Glutamatergic neuron (in vitro differentiated cells): ENCODE data around the gene SUOX. TPM values are rescaled to one million over a fixed set of nuclear protein-coding genes. Genes with fewer than 3 reads are reported as not detected.
A peak's percentile ranks its signal among the peaks of the same experiment; 100 is the strongest.
"Not testable (repeated sequence)": the region's sequence is repeated elsewhere in the genome, so short reads cannot be mapped to it uniquely, and the experiment has no call there.

Experiments used
- DNase-seq: peaks from one replicate; pipeline ENCODE4 v3.0.0; 2022
- H3K27ac Mint-ChIP-seq: one replicate; pipeline ENCODE4 v1.8.0; 2020; ENCODE audit warnings: mild to moderate bottlenecking, mixed read lengths, inconsistent platforms; ENCODE audit not compliant: unreplicated experiment
- H3K27me3 Mint-ChIP-seq: one replicate; pipeline ENCODE4 v1.8.0; 2020; ENCODE audit warnings: mild to moderate bottlenecking, moderate library complexity, mixed read lengths, inconsistent platforms; ENCODE audit not compliant: unreplicated experiment
- H3K36me3 Mint-ChIP-seq: one replicate; pipeline ENCODE4 v1.8.0; 2020; ENCODE audit warnings: mild to moderate bottlenecking, mixed read lengths, inconsistent platforms; ENCODE audit not compliant: unreplicated experiment
- H3K4me1 Mint-ChIP-seq: one replicate; pipeline ENCODE4 v1.8.0; 2020; ENCODE audit warnings: mild to moderate bottlenecking, low read depth, mixed read lengths, inconsistent platforms; ENCODE audit not compliant: unreplicated experiment
- H3K4me3 Mint-ChIP-seq: one replicate; pipeline ENCODE4 v1.8.0; 2020; ENCODE audit warnings: mild to moderate bottlenecking, mixed read lengths, inconsistent platforms; ENCODE audit not compliant: unreplicated experiment
- H3K9me3 Mint-ChIP-seq: one replicate; pipeline ENCODE4 v1.8.0; 2020; ENCODE audit warnings: mild to moderate bottlenecking, moderate library complexity, mixed read lengths, inconsistent platforms; ENCODE audit not compliant: unreplicated experiment
- total RNA-seq: library from RNA; stranded (reverse); fragmentation: NEBNext Ultra II Directional; extraction: Animal tissue kit (Norgen Biotek cat#: 25700); gene quantifications from one replicate; pipeline ENCODE4 v1.2.1, GENCODE V29; 2021; ENCODE audit not compliant: unreplicated experiment
- TF ChIP-seq, protein P1 (sequence below): fragments of 200-600 bp; sonication (generic); IDR thresholded peaks from one replicate; pipeline ENCODE4 v1.5.0; 2021; ENCODE audit not compliant: partially characterized antibody, unreplicated experiment

Gene SUOX
- total RNA-seq, 1 donor from 2014 or later, result 23.9 TPM

DNA sequence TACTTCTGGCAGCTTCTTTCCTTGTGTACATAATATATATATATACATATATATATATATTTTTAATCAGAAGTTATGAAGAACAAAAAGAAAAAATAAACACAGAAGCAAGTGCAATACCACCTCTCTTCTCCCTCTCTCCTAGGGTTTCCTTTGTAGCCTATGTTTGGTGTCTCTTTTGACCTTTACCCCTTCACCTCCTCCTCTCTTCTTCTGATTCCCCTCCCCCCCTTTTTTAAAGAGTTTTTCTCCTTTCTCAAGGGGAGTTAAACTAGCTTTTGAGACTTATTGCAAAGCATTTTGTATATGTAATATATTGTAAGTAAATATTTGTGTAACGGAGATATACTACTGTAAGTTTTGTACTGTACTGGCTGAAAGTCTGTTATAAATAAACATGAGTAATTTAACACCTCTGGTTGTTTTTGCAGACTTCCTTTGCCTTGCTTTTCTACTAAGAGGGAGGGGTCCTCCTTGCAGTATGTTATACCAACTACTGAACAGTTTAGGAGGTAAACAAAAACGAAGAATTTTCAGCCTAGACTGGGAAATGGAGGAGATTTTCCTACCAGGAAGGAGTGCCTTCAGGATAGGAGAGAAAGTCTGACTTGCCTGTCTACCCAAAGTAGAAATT is 41.1 kb downstream of the SUOX start:
- Mint-ChIP-seq H3K27ac (no peak overlapping the region), H3K27me3 (peaks cover 5% of the 10 kb centered on the region), H3K9me3 (peaks cover 14% of the 10 kb centered on the region), H3K4me1 (peaks cover 12% of the 10 kb centered on the region), H3K36me3 (peaks cover 4% of the 10 kb centered on the region), H3K4me3 (no peak overlapping the region)
- DNase-seq, result no peak
- TF ChIP-seq, protein P1, sequence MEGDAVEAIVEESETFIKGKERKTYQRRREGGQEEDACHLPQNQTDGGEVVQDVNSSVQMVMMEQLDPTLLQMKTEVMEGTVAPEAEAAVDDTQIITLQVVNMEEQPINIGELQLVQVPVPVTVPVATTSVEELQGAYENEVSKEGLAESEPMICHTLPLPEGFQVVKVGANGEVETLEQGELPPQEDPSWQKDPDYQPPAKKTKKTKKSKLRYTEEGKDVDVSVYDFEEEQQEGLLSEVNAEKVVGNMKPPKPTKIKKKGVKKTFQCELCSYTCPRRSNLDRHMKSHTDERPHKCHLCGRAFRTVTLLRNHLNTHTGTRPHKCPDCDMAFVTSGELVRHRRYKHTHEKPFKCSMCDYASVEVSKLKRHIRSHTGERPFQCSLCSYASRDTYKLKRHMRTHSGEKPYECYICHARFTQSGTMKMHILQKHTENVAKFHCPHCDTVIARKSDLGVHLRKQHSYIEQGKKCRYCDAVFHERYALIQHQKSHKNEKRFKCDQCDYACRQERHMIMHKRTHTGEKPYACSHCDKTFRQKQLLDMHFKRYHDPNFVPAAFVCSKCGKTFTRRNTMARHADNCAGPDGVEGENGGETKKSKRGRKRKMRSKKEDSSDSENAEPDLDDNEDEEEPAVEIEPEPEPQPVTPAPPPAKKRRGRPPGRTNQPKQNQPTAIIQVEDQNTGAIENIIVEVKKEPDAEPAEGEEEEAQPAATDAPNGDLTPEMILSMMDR, result no peak

DNA sequence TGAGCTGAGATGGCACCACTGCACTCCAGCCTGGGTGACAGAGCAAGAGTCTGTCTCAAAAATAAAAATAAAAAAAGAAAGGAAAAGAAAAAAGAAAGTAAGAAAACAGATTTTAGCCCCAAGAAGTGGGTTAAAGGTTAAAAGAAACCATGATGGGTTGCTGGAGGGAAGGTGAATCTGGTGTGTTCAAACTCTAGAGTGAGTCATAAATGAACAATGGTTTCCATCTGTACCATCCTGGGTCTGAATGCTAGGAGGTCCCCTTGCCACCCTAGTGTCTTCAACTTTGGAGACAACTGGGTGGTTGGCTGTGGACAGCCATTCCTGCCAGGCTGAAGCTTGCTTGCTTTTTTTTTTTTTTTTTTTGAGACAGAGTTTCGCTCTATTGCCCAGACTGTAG is 43.1 kb downstream of the SUOX start:
- TF ChIP-seq, protein P1, result no peak
- H3K4me3 Mint-ChIP-seq, result no peak overlapping the region
- peaks cover 14% of the 10 kb centered on the region for H3K9me3 Mint-ChIP-seq
- no peak overlapping the region for H3K27ac Mint-ChIP-seq
- peaks cover 3% of the 10 kb centered on the region for H3K36me3 Mint-ChIP-seq
- no peak for DNase-seq
- peaks cover 15% of the 10 kb centered on the region for H3K4me1 Mint-ChIP-seq
- H3K27me3 Mint-ChIP-seq, result peaks cover 5% of the 10 kb centered on the region

DNA sequence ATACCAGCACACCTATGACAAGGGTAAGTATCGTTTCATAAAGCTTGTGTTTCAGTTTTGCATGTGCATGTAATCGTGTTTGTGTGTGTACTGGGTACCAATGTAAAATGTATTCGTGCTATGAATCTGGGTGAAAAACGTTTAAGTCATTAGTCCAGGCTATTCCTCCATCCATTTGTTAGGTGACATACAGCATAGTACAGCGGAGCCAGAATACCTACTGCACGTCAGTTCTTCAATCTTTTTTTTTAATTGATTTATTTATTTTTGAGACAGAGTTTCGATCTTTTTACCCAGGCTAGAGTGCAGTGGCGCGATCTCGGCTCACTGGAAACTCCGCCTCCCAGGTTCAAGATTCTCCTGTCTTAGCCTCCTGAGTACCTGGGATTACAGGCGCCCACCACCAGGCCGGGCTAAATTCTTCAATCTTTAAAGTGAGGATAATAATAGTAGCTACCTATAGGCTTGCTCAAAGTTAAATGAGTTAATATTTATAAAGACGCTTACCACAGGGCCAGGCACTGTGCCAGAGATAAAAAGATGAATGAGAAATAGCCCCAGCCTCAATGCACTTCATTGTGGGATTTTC is 44.0 kb downstream of the SUOX start:
- Mint-ChIP-seq H3K9me3 (peaks cover 14% of the 10 kb centered on the region), H3K36me3 (no peaks in the 10 kb centered on the region), H3K4me3 (peak overlapping the region; percentile 99), H3K27ac (peak overlapping the region; percentile 87), H3K4me1 (peaks cover 15% of the 10 kb centered on the region), H3K27me3 (peaks cover 5% of the 10 kb centered on the region)
- TF ChIP-seq, protein P1, result peak; percentile 18
- peak; percentile 21 for DNase-seq

DNA sequence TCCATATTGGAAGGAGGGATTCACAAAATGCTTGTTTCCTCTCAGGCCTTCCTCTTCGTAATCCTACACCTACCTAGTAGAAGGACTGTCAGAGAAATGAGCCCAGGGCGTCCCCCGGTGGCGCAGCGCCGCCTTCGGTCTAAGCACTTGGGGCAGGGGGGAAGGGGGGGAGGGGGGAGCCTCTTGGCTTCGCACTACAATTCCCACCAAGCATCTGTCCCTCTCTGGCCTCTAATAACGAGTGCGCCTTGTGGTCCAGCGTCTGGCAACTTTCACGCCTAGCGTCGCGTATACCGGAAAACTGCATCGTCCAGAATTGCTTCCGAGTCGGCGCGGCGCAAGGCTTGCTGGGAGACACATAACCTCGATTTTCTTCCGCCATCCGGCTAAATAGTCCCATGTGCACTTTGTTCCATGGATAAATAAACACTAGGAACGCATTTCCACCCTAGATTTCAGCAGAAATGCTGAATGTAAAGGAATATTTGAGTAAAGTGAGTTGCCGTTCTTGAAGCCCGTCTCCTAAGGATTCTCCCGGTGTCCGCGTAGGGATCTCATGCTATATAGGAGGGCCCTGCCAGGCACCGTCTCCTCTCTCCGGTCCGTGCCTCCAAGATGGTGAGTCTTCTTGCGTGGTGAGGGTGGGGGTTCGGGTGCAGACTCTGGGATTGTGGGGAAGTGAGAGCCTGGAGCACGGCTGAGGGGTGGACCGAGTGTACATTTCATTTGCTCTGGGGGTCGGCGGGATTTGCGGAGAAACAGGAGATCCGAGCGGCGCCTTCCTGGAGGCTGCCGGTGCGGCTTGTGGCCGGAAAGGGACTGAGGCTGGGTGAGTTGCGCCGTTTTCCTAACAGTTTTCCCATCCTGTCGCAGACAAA is 44.7 kb downstream of the SUOX start, which contains the start of gene RPS26:
Gene RPS26 (plus strand): TSS at position 367 of the 878 bp plus-strand sequence. CDS start 249 bp downstream, at position 616.
- Mint-ChIP-seq H3K4me3 (peak within 1 kb of the TSS; percentile 99), H3K4me1 (peaks cover 17% of the 10 kb centered on the region), H3K27me3 (peaks cover 5% of the 10 kb centered on the region), H3K36me3 (no peaks in the 10 kb centered on the region), H3K9me3 (peaks cover 14% of the 10 kb centered on the region), H3K27ac (peak within 1 kb of the TSS; percentile 99)
- peak; percentile 90 for DNase-seq
- TF ChIP-seq, protein P1, result no peak

DNA sequence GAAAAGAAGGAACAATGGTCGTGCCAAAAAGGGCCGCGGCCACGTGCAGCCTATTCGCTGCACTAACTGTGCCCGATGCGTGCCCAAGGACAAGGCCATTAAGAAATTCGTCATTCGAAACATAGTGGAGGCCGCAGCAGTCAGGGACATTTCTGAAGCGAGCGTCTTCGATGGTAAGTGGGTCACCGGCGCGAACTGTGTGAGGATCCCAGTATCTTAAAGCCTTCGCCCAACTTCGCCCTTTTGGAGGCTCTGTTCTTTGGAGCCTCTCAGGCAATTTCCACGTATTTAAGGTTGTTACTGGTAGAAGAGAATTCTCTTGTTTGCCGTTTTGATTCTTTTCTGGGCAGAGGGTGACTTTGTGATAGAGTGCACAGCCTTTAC is 45.3 kb downstream of the SUOX start:
- DNase-seq, H3K36me3 Mint-ChIP-seq, H3K27me3 Mint-ChIP-seq: not testable (repeated sequence)
- Mint-ChIP-seq H3K4me1 (peaks cover 17% of the 10 kb centered on the region), H3K27ac (peak overlapping the region; percentile 99), H3K4me3 (peak overlapping the region; percentile 99), H3K9me3 (peaks cover 14% of the 10 kb centered on the region)
